HPDE6-E6E7 (cell line): ENCODE results near the gene LCAT.
A peak's percentile ranks its signal among the peaks of the same experiment; 100 is the strongest.
"Not testable (repeated sequence)": the region's sequence is repeated elsewhere in the genome, so short reads cannot be mapped to it uniquely, and the experiment has no call there.

Experiments
- DNase-seq: peaks from one replicate; pipeline ENCODE4 v3.0.0; 2011; ENCODE audit warnings: missing footprints; ENCODE audit errors: extremely low spot score

The LCAT gene

GRCh38 chr16:67946966-67947558 lies 3.1 kb upstream of the LCAT start:
- DNase-seq, result no peak

- DNase-seq, result no peak
Measured at GRCh38 chr16:67946128-67946569, 2.2 kb upstream of the LCAT start.

GRCh38 chr16:67945392-67945933 lies 1.5 kb upstream of the LCAT start:
- no peak for DNase-seq

GRCh38 chr16:67944690-67945391 lies 921 bp upstream of the LCAT start:
- DNase-seq, result no peak

- DNase-seq, result no peak
Measured at GRCh38 chr16:67943256-67943618, 683 bp downstream of the LCAT start.

- no peak for DNase-seq
Measured at GRCh38 chr16:67942510-67943255, 1.2 kb downstream of the LCAT start.

- DNase-seq, result peak; percentile 43
Measured at GRCh38 chr16:67942200-67942509, 1.8 kb downstream of the LCAT start.

- no peak for DNase-seq
Measured at GRCh38 chr16:67941469-67942199, 2.3 kb downstream of the LCAT start.

- no peak for DNase-seq
Measured at GRCh38 chr16:67940446-67941089, 3.4 kb downstream of the LCAT start.

GRCh38 chr16:67939507-67940445 lies 4.1 kb downstream of the LCAT start:
- DNase-seq, result no peak

GRCh38 chr16:67937713-67938112 lies 6.2 kb downstream of the LCAT start:
- not testable (repeated sequence) for DNase-seq

- DNase-seq, result no peak
Measured at GRCh38 chr16:67936880-67937605, 6.9 kb downstream of the LCAT start.

- DNase-seq, result peak; percentile 80
Measured at GRCh38 chr16:67936124-67936879, 7.6 kb downstream of the LCAT start, which contains the start of gene PSMB10. PSMB10 (minus strand) TSS chr16:67936850; CDS start chr16:67936749, 101 bp downstream.

GRCh38 chr16:67935402-67936123 lies 8.4 kb downstream of the LCAT start:
- DNase-seq, result peak; percentile 99

GRCh38 chr16:67935101-67935401 lies 8.9 kb downstream of the LCAT start:
- no peak for DNase-seq

- no peak for DNase-seq
Measured at GRCh38 chr16:67934306-67935100, 9.4 kb downstream of the LCAT start.

GRCh38 chr16:67933805-67934204 lies 10.1 kb downstream of the LCAT start:
- no peak for DNase-seq

GRCh38 chr16:67932462-67932840 lies 11.5 kb downstream of the LCAT start:
- no peak for DNase-seq
